ENCODE measurements around the gene MORN1.

DNA sequence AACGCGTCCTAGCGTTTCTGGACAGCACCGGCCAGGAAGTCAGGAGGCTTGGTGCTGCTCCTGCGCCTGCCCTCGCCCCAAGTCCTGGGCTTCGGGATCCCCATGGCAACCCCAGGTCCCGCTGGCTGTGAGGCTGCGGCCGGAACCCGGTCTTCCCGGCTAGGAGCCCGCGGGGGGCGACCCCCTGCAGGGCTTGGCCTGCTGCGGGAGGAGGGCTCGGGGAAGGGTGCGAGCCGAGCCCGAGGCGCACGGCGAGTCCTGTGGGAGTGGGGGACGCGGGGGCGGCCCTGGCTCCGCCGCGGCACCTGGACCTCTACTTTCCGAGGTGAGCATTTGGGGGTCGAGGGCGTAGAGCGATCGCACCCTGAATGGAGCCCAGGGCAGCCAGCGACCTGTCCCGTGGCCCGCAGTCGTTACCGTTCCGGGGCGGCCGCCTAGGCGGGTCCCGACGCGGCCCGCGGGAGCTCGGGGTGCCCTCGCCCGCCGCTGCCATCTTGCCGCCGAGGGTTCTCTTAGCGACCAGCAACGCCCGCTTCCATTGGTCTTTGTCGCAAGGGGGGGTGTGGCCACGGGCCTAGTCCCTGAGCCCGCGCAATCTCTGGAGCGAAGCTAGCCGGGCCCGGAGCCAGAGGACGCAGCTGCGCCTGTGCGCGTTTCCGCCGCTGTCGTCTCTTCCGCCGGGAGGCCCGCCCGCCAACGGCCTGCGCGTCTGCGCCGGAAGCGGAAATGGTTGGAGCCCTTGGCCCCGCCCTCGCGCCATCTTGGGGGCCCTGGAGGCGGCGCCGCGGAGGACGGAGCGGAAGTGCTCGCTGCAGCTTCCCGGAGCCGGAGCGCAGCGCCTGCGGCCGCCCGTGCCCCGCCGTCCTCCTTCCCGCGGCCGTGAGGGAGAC, at the start of gene MORN1, which contains the start of gene RER1:
- TF ChIP-seq, protein P1, sequence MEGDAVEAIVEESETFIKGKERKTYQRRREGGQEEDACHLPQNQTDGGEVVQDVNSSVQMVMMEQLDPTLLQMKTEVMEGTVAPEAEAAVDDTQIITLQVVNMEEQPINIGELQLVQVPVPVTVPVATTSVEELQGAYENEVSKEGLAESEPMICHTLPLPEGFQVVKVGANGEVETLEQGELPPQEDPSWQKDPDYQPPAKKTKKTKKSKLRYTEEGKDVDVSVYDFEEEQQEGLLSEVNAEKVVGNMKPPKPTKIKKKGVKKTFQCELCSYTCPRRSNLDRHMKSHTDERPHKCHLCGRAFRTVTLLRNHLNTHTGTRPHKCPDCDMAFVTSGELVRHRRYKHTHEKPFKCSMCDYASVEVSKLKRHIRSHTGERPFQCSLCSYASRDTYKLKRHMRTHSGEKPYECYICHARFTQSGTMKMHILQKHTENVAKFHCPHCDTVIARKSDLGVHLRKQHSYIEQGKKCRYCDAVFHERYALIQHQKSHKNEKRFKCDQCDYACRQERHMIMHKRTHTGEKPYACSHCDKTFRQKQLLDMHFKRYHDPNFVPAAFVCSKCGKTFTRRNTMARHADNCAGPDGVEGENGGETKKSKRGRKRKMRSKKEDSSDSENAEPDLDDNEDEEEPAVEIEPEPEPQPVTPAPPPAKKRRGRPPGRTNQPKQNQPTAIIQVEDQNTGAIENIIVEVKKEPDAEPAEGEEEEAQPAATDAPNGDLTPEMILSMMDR (IDR thresholded peaks at IDR 0.05; ENCODE audit: low read depth, low read length): no peak
- TF ChIP-seq EZH2phosphoT487 (IDR thresholded peaks at IDR 0.05; ENCODE audit: low read depth): no peak

Data from OCI-LY3 (cell line).